OCI-LY7 (cell line): ENCODE measurements around the gene CHCHD6. TPM values are rescaled to one million over a fixed set of nuclear protein-coding genes. Genes with fewer than 3 reads are reported as not detected.

Experiments used
- BruUV-seq: library from RNA; stranded (reverse); fragments of 400-500 nt; replicated peaks from 2 replicates; lab custom pipeline; 2021; lab: Mats Ljungman, UMichigan
- CTCF ChIA-PET: fragments of 300-600 bp; sonication (Branson Sonifier 250); formaldehyde crosslinking; loops from one replicate; lab custom pipeline; 2022; ENCODE audit warnings: antibody characterized with exemption; ENCODE audit not compliant: unreplicated experiment; lab: Charles Lee
- POLR2A ChIA-PET: fragments of 300-600 bp; sonication (Branson Sonifier 250); formaldehyde crosslinking; loops from one replicate; lab custom pipeline; 2022; ENCODE audit warnings: antibody characterized with exemption; lab: Charles Lee
- DNase-seq: peaks from one replicate; pipeline ENCODE4 v3.0.0-alpha.2; 2015; ENCODE audit warnings: low spot score
- H2AFZ ChIP-seq: fragments of 200-600 bp; sonication (generic), shearing (Covaris generic); 2 replicates; pipeline ENCODE4 v1.6.1; 2014; ENCODE audit warnings: mild to moderate bottlenecking, antibody characterized with exemption, low read length, moderate library complexity
- H3K27ac ChIP-seq: fragments of 200-600 bp; sonication (generic); 2 replicates; pipeline ENCODE4 v1.5.1; 2014; ENCODE audit warnings: mixed run types, low read depth, mild to moderate bottlenecking, moderate library complexity, low read length, inconsistent platforms; ENCODE audit not compliant: poor library complexity, severe bottlenecking
- H3K36me3 ChIP-seq: fragments of 200-600 bp; sonication (generic); 2 replicates; pipeline ENCODE4 v1.6.1; 2014; ENCODE audit warnings: mild to moderate bottlenecking, antibody characterized with exemption, low read length, moderate library complexity, mixed read lengths; ENCODE audit not compliant: insufficient read depth
- H3K4me1 ChIP-seq: fragments of 200-600 bp; sonication (generic); 2 replicates; pipeline ENCODE4 v1.5.1; 2014; ENCODE audit warnings: mild to moderate bottlenecking, low read length; ENCODE audit not compliant: insufficient read depth, poor library complexity, severe bottlenecking
- H3K4me2 ChIP-seq: fragments of 200-600 bp; sonication (generic); 2 replicates; pipeline ENCODE4 v1.6.1; 2014; ENCODE audit warnings: mild to moderate bottlenecking, low read length
- H3K4me3 ChIP-seq: fragments of 200-600 bp; sonication (generic); 2 replicates; pipeline ENCODE4 v1.5.1; 2014; ENCODE audit warnings: mild to moderate bottlenecking, low read depth, low read length; ENCODE audit not compliant: poor library complexity, severe bottlenecking
- H3K79me2 ChIP-seq: fragments of 200-600 bp; sonication (generic); 2 replicates; pipeline ENCODE4 v1.6.1; 2016; ENCODE audit warnings: low read depth, mild to moderate bottlenecking, low read length, moderate library complexity, mixed read lengths; ENCODE audit not compliant: insufficient read depth
- H3K9me2 ChIP-seq: fragments of 200-600 bp; sonication (generic); 2 replicates; pipeline ENCODE4 v1.6.1; 2016; ENCODE audit warnings: mild to moderate bottlenecking, low read length, mixed read lengths; ENCODE audit not compliant: insufficient read depth
- H3K9me3 ChIP-seq: fragments of 200-600 bp; sonication (generic); 2 replicates; pipeline ENCODE4 v1.6.1; 2014; ENCODE audit warnings: mild to moderate bottlenecking, mixed run types, low read length, mixed read lengths
- H4K20me1 ChIP-seq: fragments of 200-600 bp; sonication (generic); 2 replicates; pipeline ENCODE4 v1.6.1; 2014; ENCODE audit warnings: mild to moderate bottlenecking, antibody characterized with exemption, low read length, moderate library complexity, mixed read lengths; ENCODE audit not compliant: insufficient read depth
- EZH2phosphoT487 ChIP-seq: fragments of 200-600 bp; sonication (generic); IDR thresholded peaks from 2 replicates; pipeline ENCODE4 v1.6.1; 2018; ENCODE audit warnings: low read depth, borderline replicate concordance, mild to moderate bottlenecking, mixed run types, antibody characterized with exemption, low read length, moderate library complexity, mixed read lengths
- intact Hi-C: fragments of 100-400 bp; cut with micrococcal nuclease; formaldehyde crosslinking; loops from one replicate; pipeline ENCODE4 v1.10.0; 2022; ENCODE audit not compliant: unreplicated experiment
- total RNA-seq, 2 experiments: library from RNA; depleted of rRNA in 1 of 2; stranded (reverse); fragments of >200 nt in 1 of 2; shearing (Covaris generic) in 1 of 2; gene quantifications; 2 replicates each; pipeline ENCODE4 v1.2.3, GENCODE V29; 2014 to 2022
- TF ChIP-seq, protein P1 (sequence below): fragments of 200-600 bp; sonication (generic); conservative IDR thresholded peaks from 2 replicates; pipeline ENCODE4 v1.5.1; 2014; ENCODE audit warnings: mild to moderate bottlenecking, antibody characterized with exemption, low read length, moderate library complexity, mixed read lengths

CHCHD6 gene
- total RNA-seq, 2 experiments from 2014 or later: 14.7 to 21.2 TPM

DNA sequence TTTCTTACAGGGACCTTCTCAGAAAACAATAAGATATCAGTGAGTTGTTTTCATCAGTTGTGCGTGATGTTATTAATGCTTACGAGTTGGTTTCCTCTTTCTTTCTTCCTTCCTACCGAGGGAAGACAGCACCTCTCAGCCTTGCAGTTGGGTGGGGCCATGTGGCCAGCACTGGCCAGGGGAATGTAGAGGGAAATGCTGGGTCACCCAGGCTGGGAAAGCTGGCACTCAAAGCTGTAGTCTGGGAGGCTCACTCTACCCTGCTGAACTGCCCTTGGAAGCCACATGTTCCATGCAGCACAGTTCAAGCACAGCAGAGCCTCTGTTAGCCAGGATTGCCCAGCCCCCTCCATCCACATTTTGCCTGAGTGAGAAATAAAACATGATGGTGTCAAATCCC lies 10.1 kb upstream of the CHCHD6 start:
- POLR2A ChIA-PET: no interaction called here
- CTCF ChIA-PET: no interaction called here
- BruUV-seq: no TSS peak

DNA sequence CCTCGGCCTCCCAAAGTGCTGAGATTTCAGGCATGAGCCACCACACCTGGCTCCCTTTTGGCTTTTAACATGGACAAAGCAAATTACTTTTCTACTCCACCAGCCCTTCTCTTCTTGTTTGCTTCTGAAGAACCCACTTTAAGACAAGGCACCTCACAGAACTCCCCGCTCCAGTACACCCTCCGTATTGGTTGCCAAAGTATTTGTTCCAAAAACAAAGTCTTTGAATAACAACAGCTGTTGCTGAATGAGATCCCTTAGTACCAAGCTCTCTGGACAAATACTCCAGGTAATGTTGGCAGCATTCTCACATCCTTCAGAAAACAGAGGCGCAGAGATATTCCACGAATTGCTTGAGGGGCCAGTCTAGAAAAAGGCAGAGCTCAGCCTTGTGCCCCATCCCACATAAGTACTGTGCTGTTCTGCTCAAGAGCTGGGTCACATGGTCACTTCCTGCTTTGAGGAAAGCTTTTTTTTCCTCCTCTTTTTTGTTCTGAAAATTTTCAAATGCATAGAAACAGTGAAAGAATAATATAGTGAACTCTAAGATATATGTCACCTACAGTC lies 7.3 kb upstream of the CHCHD6 start:
- TF ChIP-seq, protein P1, sequence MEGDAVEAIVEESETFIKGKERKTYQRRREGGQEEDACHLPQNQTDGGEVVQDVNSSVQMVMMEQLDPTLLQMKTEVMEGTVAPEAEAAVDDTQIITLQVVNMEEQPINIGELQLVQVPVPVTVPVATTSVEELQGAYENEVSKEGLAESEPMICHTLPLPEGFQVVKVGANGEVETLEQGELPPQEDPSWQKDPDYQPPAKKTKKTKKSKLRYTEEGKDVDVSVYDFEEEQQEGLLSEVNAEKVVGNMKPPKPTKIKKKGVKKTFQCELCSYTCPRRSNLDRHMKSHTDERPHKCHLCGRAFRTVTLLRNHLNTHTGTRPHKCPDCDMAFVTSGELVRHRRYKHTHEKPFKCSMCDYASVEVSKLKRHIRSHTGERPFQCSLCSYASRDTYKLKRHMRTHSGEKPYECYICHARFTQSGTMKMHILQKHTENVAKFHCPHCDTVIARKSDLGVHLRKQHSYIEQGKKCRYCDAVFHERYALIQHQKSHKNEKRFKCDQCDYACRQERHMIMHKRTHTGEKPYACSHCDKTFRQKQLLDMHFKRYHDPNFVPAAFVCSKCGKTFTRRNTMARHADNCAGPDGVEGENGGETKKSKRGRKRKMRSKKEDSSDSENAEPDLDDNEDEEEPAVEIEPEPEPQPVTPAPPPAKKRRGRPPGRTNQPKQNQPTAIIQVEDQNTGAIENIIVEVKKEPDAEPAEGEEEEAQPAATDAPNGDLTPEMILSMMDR: no peak
- no peak for TF ChIP-seq EZH2phosphoT487
- BruUV-seq: no TSS peak
- H3K9me2 ChIP-seq: no peaks in the 10 kb centered on the region
- no peak overlapping the region for H3K4me2 ChIP-seq
- H3K27ac ChIP-seq: no peak overlapping the region
- H3K4me3 ChIP-seq: no peak overlapping the region
- DNase-seq: no peak
- intact Hi-C loops: no loop called here
- H3K4me1 ChIP-seq: no peaks in the 10 kb centered on the region
- CTCF ChIA-PET: interaction anchor here (0.5 to 0.6 kb wide), 2 partner anchors 12 to 264 kb away, joined by 3 to 4 read pairs; no protein-coding TSS in a partner anchor
- H4K20me1 ChIP-seq: no peaks in the 10 kb centered on the region
- no peaks in the 10 kb centered on the region for H3K36me3 ChIP-seq
- H2AFZ ChIP-seq: no peak overlapping the region
- H3K79me2 ChIP-seq: no peaks in the 10 kb centered on the region
- peaks cover 8% of the 10 kb centered on the region for H3K9me3 ChIP-seq
- POLR2A ChIA-PET: no interaction called here

More for the DNA sequence above, 10.1 kb upstream of the CHCHD6 start:
- Histone ChIP-seq H3K27ac (no peak overlapping the region), H3K79me2 (no peaks in the 10 kb centered on the region), H4K20me1 (no peaks in the 10 kb centered on the region), H3K4me1 (no peaks in the 10 kb centered on the region), H3K4me3 (no peak overlapping the region), H3K9me2 (no peaks in the 10 kb centered on the region), H2AFZ (no peak overlapping the region), H3K36me3 (no peaks in the 10 kb centered on the region), H3K9me3 (no peaks in the 10 kb centered on the region), H3K4me2 (no peak overlapping the region)
- DNase-seq: no peak
- intact Hi-C loops: no loop called here
- TF ChIP-seq EZH2phosphoT487: no peak
- TF ChIP-seq, protein P1: no peak

DNA sequence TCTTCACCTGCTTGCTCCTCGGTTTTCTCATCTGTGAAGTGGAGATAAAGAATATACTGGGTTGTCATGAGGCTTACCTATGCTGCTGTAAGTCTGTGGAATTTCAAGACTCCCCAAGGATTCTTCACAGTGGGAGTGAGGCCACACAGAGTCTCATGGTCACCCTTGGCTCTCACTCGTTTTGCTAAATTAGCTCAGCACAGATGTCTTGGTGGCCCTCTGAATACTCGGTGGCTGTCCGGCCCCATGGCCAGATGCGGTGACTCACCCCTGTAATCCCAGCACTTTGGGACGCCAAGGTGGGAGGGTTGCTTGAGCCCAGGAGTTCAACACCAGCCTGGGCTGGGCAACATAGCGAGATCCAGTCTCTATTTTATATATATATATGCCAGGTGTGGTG lies 5.0 kb upstream of the CHCHD6 start:
- H3K9me2 ChIP-seq: no peaks in the 10 kb centered on the region
- ChIA-PET CTCF (no interaction called here), POLR2A (no interaction called here)
- TF ChIP-seq, protein P1: no peak
- TF ChIP-seq EZH2phosphoT487: no peak
- H3K79me2 ChIP-seq: no peaks in the 10 kb centered on the region
- H2AFZ ChIP-seq: no peak overlapping the region
- no peak overlapping the region for H3K4me3 ChIP-seq
- no peak overlapping the region for H3K27ac ChIP-seq
- no peaks in the 10 kb centered on the region for H3K36me3 ChIP-seq
- intact Hi-C loops: no loop called here
- H4K20me1 ChIP-seq: no peaks in the 10 kb centered on the region
- DNase-seq: no peak
- peaks cover 11% of the 10 kb centered on the region for H3K9me3 ChIP-seq
- peaks cover 6% of the 10 kb centered on the region for H3K4me1 ChIP-seq
- no peak overlapping the region for H3K4me2 ChIP-seq
- BruUV-seq: no TSS peak
